K562 (cell line): ENCODE measurements around the gene TMSB4X.

Source experiments
- FOXK2 ChIP-seq, 2 experiments: fragments of 450-650 bp; IDR thresholded peaks in 1 of 2; conservative IDR thresholded peaks in 1 of 2; 2 replicates each; pipeline ENCODE4 v1.6.1; 2016; ENCODE audit warnings: low read depth in 2 of 2, mild to moderate bottlenecking in 1 of 2
- SAP30 ChIP-seq: fragments of 200-600 bp; sonication (generic); IDR thresholded peaks from 2 replicates; pipeline ENCODE4 v1.6.1; 2012; ENCODE audit warnings: borderline replicate concordance, low read depth, mild to moderate bottlenecking, moderate library complexity, low read length, control low read depth, inconsistent platforms; ENCODE audit not compliant: insufficient read depth, poor library complexity, severe bottlenecking
- SRF ChIP-seq, 2 experiments: fragments of 250-450, 450-650 bp in 1 of 2; sonication (Bioruptor Pico) in 1 of 2; sonication (generic) in 1 of 2; formaldehyde crosslinking; IDR thresholded peaks; 2 replicates each; pipeline versions ENCODE4 v1.5.0 to v1.5.1; 2020 to 2022; ENCODE audit warnings: mild to moderate bottlenecking in 1 of 2, missing genetic modification reagents in 1 of 2

- TF ChIP-seq SRF (CRISPR knock-in tag; IDR thresholded peaks at IDR 0.05) (no peak), SAP30 (no peak), FOXK2 (conservative IDR thresholded peaks at IDR 0.05 in 1 of 2, IDR thresholded peaks at IDR 0.05 in 1 of 2; ENCODE audit: low read depth in 2 of 2) (no peak)
These were observed 50.1 kb downstream of the TMSB4X start for GRCh38 chrX:13024986-13025385.
